NCI-H1694 treated with DMSO at 0.1 percent for 48 hours (cell line): ENCODE measurements around the gene KIF11.

Experiments used
- DNase-seq: peaks from one replicate; lab custom pipeline; 2025; lab: John Stamatoyannopoulos, UW

KIF11 gene

DNA sequence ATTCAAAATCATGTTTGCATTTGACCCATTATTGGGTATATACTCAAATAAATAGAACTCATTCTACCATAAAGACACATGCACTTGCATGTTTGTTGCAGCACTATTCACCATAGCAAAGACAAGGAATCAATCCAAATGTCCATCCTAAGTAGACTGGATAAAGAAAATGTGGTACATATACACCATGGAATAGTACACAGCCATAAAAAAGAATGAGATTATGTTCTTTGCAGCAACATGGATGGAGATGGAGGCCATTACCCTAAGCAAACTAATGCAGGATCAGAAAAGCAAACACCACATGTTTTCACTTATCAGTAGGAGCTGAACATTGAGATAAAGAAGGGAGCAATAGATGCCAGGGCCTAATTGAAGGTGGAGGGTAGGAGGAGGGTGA is 84.8 kb downstream of the KIF11 start:
- no peak for DNase-seq

GRCh38 chr10:92678206-92678605 is 85.3 kb downstream of the KIF11 start:
- DNase-seq = no peak

- no peak for DNase-seq
These were observed 88.4 kb downstream of the KIF11 start for GRCh38 chr10:92681306-92681834.

- no peak for DNase-seq
These were observed 95.6 kb downstream of the KIF11 start for GRCh38 chr10:92688573-92688926.

- no peak for DNase-seq
These were observed 96.2 kb downstream of the KIF11 start for GRCh38 chr10:92688927-92689662.

DNA sequence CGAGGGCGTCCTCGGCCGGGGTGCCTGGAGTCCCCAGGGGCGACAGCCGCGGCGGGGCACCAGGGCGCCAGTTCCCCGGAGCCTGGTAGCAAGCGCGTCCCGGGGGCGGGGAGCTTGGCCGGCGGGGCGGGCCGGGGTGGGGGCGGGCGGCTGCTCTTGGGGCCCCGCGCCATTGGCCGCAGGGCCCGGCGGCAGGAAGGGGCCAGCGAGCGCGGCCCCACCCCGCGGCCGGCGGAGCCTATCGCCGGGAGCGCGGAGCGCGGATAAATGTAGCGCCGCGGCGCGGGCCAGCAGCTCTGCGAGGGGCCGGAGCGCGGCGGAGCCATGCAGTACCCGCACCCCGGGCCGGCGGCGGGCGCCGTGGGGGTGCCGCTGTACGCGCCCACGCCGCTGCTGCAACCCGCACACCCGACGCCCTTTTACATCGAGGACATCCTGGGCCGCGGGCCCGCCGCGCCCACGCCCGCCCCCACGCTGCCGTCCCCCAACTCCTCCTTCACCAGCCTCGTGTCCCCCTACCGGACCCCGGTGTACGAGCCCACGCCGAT is 96.8 kb downstream of the KIF11 start, which contains the start of gene HHEX:
HHEX (plus strand) TSS at position 293 of the 548 bp plus-strand sequence; CDS start at position 325, 32 bp downstream.
- DNase-seq = peak; percentile 3

GRCh38 chr10:92690211-92690914 is 97.4 kb downstream of the KIF11 start:
- DNase-seq = no peak

DNA sequence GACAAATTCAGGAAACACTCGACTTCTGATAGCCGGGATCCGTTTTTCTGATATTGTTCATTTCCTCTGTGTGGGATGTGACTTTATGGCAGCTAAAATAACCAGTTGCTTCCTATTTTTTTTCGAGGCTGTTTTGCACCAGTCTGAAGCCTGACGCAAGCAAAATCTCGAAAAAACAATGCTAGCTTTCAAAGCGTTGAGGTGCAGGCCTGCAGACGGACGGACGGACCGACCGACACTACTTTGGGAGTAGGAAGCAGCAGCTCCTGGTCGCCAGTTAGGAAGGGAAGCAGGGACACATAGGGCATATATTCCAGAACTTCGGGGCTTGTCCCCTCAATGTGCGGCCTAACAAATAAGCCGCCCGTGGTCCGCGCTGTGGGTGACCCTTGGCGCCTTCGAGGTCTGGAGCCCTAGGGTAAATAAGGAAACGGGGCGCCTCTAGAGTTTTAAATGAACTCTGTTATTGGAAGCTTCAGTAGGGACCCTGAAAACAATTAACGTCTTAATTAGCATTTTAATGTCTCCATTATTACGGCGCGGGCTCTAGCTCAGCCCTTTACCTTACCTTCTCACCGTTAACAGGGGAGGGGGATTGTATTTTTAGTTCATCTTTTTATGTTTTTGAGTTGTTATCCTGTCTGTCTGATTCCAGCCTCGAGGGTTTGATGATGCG is 98.1 kb downstream of the KIF11 start:
- no peak for DNase-seq

GRCh38 chr10:92691591-92692079 is 98.7 kb downstream of the KIF11 start:
- DNase-seq = no peak

- no peak for DNase-seq
These were observed 99.2 kb downstream of the KIF11 start for GRCh38 chr10:92692080-92692671.

DNA sequence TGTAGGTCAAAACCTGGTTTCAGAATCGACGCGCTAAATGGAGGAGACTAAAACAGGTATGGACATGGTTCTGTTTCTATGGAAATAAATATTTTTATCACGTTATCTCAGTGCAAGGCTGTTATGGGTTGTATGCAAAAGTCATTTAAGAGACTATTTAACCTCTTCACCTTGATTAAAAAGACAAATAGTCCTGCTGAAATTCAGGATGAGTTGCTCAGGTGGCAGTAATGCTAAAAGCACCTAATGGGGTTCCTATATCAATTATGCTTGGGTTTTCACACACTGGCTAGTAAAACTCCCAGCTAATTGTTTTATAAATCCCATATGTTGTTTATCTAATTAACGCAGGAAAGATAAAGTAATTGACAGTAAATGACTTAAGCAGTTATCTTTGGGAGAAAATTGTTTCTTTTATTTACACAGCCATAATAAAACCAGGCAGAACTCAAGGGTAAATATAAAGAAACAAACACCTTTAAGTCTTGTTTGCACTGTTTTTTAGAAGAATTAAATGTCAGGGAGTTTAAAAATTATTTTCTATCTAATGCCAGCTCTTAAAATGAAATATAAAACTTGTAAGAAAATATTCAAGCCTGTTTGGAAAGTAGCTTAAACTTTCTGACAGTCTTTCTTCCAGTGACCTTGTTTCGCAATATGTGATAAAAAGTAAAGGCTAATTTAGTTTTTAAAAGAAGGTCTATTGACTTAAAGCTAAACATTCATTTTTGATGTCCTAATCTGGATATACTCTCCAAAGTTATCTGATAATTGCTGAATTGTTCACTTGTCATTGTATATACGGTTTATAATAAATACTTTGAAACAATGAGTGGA is 100.0 kb downstream of the KIF11 start:
- DNase-seq = no peak

- DNase-seq = no peak
These were observed 100.6 kb downstream of the KIF11 start for GRCh38 chr10:92693534-92693893.

DNA sequence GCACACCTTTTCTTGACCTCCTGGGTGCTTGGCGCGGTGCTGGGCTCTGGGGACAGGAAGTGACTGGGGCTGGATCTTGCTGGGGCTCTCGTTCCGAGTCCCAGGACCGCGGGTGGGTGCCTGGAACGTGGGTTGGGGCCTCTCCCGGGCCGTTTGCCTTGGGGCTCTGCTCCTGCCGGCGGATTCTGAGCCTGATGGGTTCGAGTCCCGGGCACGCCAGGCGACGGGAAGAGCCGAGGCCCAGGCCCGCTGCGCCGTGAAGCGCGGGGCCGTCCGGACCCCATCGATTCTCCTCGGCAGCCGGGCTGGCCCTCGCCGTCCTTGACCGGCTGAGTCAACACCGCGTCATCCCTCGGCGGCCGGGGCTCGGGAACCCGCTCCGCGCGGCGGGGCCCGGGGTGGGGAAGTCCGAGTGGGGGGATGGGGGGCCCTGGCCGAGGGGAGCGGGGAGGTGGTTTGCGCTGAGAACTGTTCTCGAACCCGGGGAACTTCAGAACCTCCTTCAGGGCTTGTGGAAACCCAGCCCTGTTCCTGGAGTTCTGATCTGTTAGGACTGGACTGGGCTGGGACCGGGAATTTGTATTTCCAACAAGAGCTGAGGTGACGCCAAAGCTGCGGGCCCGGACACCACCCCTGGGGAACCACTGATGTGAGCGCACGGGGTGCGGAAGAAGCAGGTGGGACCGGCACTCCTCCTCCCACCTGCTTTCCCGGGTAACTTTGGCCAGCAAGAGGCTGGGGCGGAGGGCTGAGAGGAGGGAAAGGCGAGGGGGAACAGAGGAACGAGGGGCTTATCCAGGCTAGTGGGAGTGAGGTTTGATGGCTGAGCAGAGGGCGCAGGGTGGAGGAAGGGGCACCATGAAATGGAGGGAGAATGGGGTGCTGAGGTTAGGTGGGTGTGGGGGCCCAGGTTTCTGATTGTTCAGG is 103.0 kb downstream of the KIF11 start:
- no peak for DNase-seq

- DNase-seq = no peak
These were observed 103.9 kb downstream of the KIF11 start for GRCh38 chr10:92696606-92697383.

DNA sequence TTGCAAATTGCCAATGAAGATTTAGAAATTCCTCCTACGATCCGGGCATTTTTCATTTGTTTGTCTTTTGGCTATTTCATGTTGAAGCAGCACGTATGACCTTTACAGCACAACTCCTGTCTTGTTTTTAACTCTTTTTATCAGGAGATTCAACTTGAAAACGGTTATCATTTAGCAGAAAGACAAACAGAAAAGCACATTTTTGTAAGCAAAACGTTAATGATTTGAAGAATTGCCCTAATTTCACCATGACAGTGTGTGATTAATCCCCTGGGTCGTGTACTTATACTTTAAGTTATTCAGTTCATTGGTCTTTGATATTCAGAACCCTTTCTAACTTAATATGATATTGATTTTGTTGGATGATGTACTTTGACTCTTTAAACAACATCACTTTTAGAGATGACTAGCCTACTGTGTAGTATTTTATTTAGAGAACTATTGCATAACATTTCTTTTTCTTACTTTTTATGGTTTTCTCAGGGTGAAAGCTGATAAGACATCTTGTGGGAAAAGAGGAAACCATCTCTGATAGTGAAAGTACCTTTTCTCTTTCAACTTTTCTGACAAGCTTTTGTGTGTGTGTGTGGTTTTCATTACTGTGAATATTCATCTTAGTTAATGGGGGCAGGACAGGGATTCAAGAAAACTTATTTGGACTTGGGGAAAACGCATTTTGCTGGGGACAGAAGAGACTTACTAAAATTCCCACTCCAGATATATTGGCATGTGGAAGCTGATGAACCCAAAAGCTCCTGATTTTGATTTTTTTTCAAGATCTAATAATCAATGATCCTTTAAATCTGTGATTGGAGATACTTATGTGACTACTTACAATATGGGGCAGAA is 105.0 kb downstream of the KIF11 start:
- DNase-seq = no peak

GRCh38 chr10:92699193-92699517 is 106.2 kb downstream of the KIF11 start:
- DNase-seq = no peak

DNA sequence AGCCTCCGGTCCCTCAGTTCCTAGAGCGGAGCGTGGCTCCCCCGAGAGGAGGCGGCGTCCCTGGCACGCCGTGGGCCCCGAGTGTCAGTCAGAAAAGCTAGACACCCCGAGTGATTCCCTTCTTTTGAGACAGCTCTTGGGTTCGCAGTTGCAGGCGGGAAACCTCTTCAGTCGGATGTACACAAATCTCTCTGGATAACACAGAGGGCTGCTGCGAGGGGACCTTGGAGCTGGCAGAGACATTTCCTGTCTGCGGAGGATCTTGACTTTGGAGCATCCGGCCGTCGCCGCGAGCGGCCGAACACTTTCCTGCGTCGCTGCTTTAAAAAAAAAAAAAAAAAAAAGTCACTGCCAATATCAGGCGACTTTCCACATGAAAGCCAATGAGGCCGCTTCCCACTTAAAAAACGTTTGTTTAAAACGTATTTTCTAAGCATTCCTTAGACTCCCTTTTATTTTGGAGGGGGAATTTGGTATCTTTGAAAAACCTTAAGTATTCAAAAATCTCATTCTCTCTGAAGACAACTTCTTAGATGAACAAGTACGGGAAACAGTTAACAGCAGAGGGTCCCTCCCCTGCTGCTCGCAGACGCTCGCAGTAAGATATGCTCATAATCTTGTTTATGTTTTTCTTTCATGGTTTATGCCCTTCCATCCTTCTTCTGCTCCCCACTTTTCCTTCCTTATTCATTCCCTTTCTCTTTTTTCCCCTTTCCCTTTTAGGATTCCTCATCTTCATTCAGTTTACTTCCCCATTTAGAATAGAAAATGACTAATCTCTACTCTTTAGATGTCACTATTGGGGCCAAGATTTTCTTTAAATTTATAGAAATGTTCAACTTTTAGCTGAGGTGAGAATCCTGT is 106.8 kb downstream of the KIF11 start:
- DNase-seq = no peak
